GM18907 (cell line): ENCODE data around the gene PTPN6.

Experiments
- ATAC-seq: cut with Tn5 transposase; IDR thresholded peaks from one replicate; pipeline ENCODE4 v1.9.1; 2021; ENCODE audit warnings: mild to moderate bottlenecking, moderate library complexity; ENCODE audit not compliant: unreplicated experiment

Gene PTPN6

GRCh38 chr12:6954316-6955107 lies 3.4 kb downstream of the PTPN6 start:
- ATAC-seq = no peak

DNA sequence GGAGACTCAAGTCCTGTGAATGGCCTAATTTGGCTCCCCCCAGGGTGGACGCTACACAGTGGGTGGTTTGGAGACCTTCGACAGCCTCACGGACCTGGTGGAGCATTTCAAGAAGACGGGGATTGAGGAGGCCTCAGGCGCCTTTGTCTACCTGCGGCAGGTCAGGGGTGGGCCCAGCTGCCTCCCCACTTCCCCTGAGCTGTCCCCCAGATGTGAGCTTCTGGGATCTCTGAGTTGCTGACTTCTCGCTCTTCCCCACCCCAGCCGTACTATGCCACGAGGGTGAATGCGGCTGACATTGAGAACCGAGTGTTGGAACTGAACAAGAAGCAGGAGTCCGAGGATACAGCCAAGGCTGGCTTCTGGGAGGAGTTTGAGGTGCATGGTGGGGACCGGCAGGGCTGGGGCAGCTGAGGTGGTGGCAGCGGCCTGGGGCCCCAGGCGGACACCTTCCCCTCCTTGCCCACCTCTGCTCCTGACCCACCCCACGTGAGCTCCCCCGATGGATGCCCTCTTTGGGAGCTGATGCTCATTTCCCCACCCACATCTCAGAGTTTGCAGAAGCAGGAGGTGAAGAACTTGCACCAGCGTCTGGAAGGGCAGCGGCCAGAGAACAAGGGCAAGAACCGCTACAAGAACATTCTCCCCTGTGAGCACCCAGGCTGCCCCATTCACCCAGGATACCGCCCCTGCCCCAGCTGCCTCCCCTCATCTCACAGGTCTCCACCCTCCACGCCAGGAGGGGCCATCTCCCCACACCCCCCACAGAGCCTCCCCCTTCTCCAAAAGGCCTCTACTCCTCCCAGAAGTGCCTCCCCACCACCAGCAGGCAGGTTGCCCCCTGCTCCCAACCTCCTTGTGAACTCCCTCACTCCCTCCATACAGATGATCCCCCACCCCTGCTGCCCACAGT lies 4.2 kb downstream of the PTPN6 start:
- ATAC-seq = no peak

GRCh38 chr12:6956021-6956727 lies 5.0 kb downstream of the PTPN6 start:
- ATAC-seq = no peak

- no peak for ATAC-seq
Observed at GRCh38 chr12:6957151-6957701, 6.1 kb downstream of the PTPN6 start.

GRCh38 chr12:6957741-6958608 lies 6.8 kb downstream of the PTPN6 start:
- ATAC-seq = no peak

DNA sequence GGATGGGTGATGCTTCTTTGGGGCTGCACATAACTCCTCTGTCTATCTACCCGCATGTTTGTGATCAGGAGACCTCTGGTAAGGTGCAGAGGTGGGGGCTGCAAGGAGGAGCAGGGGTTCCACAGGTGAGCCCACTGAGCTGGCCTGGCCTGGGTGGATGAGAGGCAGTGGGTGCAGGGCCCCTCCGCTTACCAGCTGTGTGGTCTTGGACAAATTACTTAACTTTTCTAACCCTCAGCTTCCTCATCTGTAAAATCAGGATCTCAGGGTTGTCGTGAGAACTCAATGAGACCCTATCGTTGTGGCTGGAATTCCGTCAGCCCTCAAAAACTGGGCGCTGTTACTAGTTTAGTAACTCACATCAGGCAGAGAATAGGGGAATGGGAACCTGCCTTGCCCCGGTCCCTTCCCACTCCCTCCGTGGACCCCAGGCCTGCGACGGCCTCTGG lies 7.5 kb downstream of the PTPN6 start:
- no peak for ATAC-seq

DNA sequence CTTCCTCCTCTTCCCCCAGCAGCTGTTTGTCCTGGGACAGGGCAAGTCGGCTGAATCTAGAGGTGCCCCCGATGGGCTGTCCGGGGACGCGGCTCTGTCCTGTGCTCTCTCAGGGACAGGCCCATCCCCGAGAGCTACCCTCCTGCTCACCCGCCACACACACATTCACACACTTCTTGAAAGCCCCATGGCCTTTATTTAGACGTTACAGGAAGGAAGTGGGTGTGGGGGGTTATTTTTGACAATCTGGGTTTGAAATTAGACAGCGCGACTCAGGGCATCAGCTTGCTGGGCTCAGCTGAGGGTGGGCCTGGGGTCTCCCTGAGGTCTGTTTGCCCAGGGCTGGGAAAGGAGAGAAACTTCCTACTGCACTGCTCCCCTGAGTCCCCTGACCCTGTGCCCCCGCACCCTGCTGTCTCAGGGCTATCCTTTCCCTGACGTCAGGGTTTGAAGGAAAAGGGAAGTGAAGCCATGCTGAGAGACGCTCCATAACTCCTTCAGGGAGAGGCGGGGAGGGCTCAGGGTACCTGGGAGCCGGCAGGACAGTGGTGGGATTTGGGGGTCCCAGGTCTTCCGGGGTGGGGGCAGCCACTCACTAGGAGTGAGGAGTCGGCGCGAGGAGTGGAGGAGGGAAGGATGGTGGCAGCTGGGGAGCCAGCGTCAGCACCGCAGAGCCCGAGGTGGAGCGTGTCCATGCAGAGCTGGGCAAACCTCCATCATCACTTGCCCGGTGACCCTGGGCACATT lies 8.1 kb downstream of the PTPN6 start:
- ATAC-seq = peak; percentile 56

DNA sequence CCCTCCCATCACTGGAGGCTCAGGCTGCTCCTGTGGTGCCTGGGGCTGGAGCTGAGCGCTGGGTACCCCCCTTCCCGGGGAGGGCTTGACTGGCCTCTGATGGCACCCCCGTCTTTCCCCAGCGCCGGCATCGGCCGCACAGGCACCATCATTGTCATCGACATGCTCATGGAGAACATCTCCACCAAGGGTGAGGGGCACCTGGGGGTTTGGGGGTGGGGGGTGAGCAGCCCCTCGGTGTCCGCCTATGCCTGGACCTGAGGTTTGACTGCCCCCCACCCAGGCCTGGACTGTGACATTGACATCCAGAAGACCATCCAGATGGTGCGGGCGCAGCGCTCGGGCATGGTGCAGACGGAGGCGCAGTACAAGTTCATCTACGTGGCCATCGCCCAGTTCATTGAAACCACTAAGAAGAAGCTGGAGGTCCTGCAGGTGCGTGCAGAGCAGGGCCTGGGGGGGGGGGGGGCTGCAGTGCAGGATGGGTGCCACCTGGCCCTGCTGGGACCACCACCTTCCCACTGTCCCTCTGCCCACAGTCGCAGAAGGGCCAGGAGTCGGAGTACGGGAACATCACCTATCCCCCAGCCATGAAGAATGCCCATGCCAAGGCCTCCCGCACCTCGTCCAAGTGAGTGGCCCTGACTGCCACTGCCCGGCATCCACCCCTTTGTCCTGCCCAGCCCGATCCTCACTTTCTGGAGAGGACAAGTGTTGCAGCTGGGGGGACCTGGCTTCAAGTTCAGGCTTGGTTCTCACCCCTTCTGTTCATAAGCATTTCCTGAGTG lies 8.8 kb downstream of the PTPN6 start:
- no peak for ATAC-seq

GRCh38 chr12:6960593-6961277 lies 9.6 kb downstream of the PTPN6 start:
- no peak for ATAC-seq

DNA sequence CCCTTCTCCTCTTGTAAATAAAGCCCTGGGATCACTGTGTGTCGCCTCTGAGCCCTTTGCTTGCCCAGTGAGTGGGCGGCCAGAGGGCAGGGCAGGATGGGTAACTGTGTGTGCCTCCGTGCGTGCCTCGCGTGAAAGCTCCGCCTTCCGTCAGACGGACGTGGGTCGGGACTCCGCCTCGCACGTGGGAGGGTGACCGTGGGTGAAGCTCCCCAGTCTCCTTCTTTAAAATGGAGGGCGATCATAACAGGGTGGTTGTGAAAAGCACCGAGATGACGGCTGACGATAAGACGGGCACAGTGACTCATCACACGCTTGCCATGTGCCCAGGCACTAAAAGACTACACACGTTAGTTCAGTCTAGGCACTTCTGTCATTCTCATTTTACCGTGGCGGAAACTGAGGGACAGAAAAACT lies 10.1 kb downstream of the PTPN6 start:
- no peak for ATAC-seq

DNA sequence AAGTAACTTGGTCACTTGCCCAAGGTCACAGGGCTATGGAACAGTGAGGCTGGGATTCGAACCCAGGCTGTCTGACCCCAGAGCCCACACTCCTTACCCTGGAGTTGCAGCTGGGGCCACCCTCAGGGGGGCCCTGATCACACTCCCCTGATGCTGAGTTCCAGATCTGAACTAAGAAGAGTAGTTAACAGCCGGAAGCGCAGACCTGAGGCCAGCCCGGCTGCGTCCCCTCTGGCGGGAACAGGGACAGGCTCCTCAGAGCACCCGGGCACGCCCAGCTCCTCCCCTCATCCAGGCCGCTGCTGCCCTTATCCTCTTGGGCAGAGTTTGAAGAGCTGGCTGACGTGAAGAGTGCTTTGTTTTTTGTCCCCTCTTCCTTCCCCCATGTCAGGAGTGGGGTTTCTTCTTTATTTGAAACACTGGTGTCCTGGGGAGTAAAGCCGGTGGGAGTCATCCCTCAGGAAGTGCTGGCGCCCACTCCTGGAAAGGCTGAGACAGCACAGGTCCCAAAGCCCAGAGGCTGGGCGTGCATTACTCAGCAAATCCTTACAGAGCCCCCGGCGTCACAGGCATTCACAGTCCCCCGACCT lies 10.6 kb downstream of the PTPN6 start:
- ATAC-seq = no peak

GRCh38 chr12:6962285-6963015 lies 11.3 kb downstream of the PTPN6 start:
- no peak for ATAC-seq

- ATAC-seq = no peak
Observed at GRCh38 chr12:6963016-6963731, 12.0 kb downstream of the PTPN6 start.

GRCh38 chr12:6963791-6964413 lies 12.7 kb downstream of the PTPN6 start:
- no peak for ATAC-seq

GRCh38 chr12:6964605-6965025 lies 13.5 kb downstream of the PTPN6 start:
- ATAC-seq = no peak
